Measurements from ENCODE around the gene RARRES1. TPM values are rescaled to one million over a fixed set of nuclear protein-coding genes. Genes with fewer than 3 reads are reported as not detected.
A peak's percentile ranks its signal among the peaks of the same experiment; 100 is the strongest.
"Not testable (repeated sequence)": the region's sequence is repeated elsewhere in the genome, so short reads cannot be mapped to it uniquely, and the experiment has no call there.

RARRES1 gene
- total RNA-seq, 1 donor from 2014 or later = 41.5 TPM

DNA sequence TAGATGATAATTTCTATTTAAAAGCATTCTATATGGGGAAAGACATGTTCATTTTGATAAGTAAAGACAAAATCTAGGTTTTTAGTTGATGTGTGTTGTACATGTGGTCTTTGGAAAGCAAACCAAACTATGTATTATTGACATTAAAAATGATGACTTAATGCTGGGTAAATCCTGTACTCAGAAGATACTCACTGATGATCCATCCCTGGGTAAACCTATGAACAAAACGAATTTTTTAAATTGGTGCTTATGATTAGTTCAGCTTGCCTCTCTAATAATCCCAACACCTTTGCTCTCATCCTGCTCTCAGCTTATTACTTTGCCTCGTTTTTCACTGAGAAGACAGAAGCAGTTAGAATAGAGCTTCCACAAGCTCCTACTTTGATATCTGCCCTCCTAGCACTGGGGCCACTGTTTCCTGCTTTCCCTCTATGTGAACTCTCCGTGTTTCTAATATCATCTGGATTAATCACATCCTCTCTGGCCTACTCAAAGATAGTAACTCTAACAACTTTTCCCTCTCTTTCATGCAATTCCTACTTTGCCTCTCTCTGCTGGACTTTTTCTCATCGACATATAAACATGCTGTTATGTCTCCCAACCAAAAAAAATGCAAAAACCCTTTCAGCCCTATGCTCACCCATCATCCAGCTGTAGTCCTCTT, 29.3 kb downstream of the RARRES1 start:
- H3K36me3 ChIP-seq = peaks cover 27% of the 10 kb centered on the region
- H3K27me3 ChIP-seq = no peaks in the 10 kb centered on the region
- H3K9me3 ChIP-seq = no peaks in the 10 kb centered on the region
- peaks cover 14% of the 10 kb centered on the region for H3K4me1 ChIP-seq
- intact Hi-C loops (cut with DNase I) = no loop called here
- no peak overlapping the region for H3K4me3 ChIP-seq
- no peak for DNase-seq
- H3K27ac ChIP-seq = no peak overlapping the region
- TF ChIP-seq, protein P1, sequence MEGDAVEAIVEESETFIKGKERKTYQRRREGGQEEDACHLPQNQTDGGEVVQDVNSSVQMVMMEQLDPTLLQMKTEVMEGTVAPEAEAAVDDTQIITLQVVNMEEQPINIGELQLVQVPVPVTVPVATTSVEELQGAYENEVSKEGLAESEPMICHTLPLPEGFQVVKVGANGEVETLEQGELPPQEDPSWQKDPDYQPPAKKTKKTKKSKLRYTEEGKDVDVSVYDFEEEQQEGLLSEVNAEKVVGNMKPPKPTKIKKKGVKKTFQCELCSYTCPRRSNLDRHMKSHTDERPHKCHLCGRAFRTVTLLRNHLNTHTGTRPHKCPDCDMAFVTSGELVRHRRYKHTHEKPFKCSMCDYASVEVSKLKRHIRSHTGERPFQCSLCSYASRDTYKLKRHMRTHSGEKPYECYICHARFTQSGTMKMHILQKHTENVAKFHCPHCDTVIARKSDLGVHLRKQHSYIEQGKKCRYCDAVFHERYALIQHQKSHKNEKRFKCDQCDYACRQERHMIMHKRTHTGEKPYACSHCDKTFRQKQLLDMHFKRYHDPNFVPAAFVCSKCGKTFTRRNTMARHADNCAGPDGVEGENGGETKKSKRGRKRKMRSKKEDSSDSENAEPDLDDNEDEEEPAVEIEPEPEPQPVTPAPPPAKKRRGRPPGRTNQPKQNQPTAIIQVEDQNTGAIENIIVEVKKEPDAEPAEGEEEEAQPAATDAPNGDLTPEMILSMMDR (IDR thresholded peaks at IDR 0.05) = no peak
- ATAC-seq = no peak

DNA sequence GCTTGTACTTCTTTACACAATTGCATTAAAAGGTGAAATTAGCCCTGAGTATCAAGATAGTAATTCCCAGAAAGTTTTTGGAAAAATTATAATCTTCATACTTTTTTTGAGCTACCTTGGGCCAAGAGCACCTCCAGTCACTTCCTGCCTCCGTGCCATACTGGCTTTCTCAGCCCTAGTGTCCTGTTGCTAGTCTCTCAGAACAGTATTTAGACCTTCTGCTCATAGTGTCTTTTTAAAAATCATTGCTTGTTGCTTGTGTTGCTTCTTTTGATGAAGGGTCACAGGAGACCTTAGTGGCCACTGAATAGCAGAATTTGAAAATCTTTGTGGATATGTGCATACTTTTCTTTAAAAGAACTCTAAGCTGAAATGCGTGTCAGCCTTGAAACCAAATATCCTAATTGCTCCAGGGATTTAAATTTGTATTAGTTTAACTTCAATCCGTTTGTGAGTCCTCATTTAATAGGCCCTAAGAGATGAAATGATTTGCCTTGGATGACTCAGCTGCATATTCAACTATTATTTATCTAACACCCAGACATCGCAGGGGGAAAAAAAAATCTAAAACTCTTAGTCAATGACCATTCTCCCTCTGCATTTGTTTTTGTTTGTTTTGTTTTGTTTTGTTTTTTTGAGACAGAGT, 30.7 kb downstream of the RARRES1 start:
- peaks cover 16% of the 10 kb centered on the region for H3K4me1 ChIP-seq
- H3K27me3 ChIP-seq = no peaks in the 10 kb centered on the region

DNA sequence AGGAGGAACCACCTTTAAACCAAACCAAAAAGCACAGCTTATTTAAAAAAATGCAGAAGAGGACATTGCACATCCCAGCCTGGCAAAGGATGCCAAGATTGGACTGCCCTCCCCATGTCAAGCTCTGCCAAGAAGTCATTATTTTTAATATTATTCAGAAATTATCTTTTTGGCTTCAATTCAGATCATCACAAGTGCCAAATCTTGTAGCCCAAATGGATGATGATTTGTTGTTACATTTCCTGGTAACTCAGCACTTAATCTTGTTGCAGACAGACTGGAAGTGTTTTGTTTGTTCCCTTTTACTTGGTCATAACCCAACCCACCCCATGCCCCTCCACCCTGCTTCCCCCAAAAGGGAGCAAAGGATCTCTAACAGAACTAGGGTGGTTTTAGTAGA, 31.7 kb downstream of the RARRES1 start:
- Histone ChIP-seq H3K9me3 (no peaks in the 10 kb centered on the region), H3K36me3 (peaks cover 20% of the 10 kb centered on the region), H3K4me1 (peaks cover 17% of the 10 kb centered on the region), H3K27me3 (no peaks in the 10 kb centered on the region), H3K4me3 (no peak overlapping the region), H3K27ac (no peak overlapping the region)
- TF ChIP-seq, protein P1 (IDR thresholded peaks at IDR 0.05) = no peak
- ATAC-seq (peak; percentile 21), DNase-seq (no peak)
- intact Hi-C loops (cut with DNase I) = no loop called here

More for the DNA sequence above, 30.7 kb downstream of the RARRES1 start:
- intact Hi-C loops (cut with DNase I) = no loop called here
- ATAC-seq (no peak), DNase-seq (no peak)
- TF ChIP-seq, protein P1 (IDR thresholded peaks at IDR 0.05) = no peak
- Histone ChIP-seq H3K27ac (no peak overlapping the region), H3K36me3 (peaks cover 20% of the 10 kb centered on the region), H3K9me3 (no peaks in the 10 kb centered on the region), H3K4me3 (no peak overlapping the region)

DNA sequence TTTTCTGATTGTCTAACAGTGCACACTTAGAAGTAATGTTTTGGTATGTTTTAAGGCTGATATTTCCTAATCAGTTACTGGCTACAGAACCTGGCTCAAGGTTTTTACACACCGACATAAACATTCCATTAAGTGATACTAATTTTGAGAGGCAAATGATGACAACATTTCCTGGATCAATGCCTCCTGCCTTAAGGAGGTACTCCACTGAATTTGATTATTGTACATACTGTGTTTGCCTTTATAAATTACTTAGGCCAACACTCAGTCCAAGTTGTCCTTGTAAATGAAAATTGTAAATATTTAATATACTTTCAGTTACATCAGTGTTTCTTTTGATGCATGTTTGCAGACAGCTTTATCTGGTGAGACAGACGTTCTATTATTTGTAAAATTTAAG, 35.6 kb downstream of the RARRES1 start:
- ATAC-seq (no peak), DNase-seq (no peak)
- intact Hi-C loops (cut with DNase I) = no loop called here

DNA sequence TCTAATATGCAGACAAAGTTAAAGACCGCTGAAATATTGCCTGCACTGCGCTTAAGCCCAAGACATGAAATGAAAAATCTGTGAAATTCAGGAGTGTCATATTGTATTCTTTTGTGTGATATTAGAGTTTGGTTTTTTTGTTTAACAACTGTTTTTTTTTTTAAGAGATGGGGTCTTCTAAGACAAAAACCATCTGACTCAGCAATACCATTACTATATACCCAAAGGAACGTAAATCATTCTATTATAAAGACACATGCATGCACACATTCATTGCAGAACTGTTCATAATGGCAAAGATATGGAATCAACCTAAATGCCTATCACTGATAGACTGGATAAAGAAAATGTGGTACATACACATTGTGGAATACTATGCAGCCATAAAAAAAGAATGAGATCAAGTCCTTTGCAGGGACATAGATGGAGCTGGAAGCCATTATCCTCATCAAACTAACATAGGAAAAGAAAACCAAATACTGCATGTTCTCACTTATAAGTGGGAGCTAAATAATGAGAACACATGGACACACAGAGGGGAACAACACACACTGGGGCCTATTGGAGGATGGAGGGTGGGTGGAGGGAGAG, 38.3 kb downstream of the RARRES1 start:
- H3K36me3 ChIP-seq = peaks cover 34% of the 10 kb centered on the region
- H3K27ac ChIP-seq; DNase-seq; H3K27me3 ChIP-seq; H3K4me3 ChIP-seq; ATAC-seq; H3K9me3 ChIP-seq; H3K4me1 ChIP-seq; intact Hi-C loops (cut with DNase I): not testable (repeated sequence)

More for the DNA sequence above, 35.6 kb downstream of the RARRES1 start:
- peaks cover 16% of the 10 kb centered on the region for H3K36me3 ChIP-seq
- no peak overlapping the region for H3K4me3 ChIP-seq
- no peak overlapping the region for H3K27ac ChIP-seq
- peaks cover 16% of the 10 kb centered on the region for H3K4me1 ChIP-seq
- H3K9me3 ChIP-seq = no peaks in the 10 kb centered on the region
- TF ChIP-seq, protein P1 (IDR thresholded peaks at IDR 0.05) = no peak
- H3K27me3 ChIP-seq = no peaks in the 10 kb centered on the region

DNA sequence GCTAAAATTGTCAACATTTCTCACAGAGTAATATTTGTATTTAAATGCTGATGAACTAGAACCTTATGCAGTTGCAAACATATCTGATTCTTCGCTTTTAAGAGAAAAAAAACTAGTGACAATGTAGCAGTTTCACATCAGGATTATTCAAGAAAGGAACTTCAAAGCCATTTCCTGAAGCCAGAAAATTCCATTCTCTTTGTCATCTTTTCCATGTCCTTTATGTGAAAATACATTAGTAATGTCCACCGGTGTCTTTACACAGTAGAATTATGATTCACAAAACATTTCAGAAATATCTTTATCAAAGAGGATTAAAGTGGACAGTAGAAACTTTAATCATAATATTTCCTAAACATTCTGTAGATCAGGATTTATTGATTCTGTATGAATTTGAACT, 47.1 kb downstream of the RARRES1 start:
- TF ChIP-seq, protein P1 (IDR thresholded peaks at IDR 0.05) = no peak
- no peak for ATAC-seq
- H3K36me3 ChIP-seq = peaks cover 36% of the 10 kb centered on the region

More for the DNA sequence above, 47.1 kb downstream of the RARRES1 start:
- no peaks in the 10 kb centered on the region for H3K27me3 ChIP-seq
- H3K27ac ChIP-seq = no peak overlapping the region
- intact Hi-C loops (cut with DNase I) = no loop called here
- no peak for DNase-seq
- no peaks in the 10 kb centered on the region for H3K4me1 ChIP-seq
- H3K4me3 ChIP-seq = no peak overlapping the region
- no peaks in the 10 kb centered on the region for H3K9me3 ChIP-seq

Measured in upper lobe of right lung (tissue), 1 donor.